PC-3 (cell line): ENCODE data around the gene DAAM2. TPM values are rescaled to one million over a fixed set of nuclear protein-coding genes. Genes with fewer than 3 reads are reported as not detected.

Experiments used
- ATAC-seq: fragments of 200-7000 bp; cut with Tn5 transposase; 2 replicates; pipeline ENCODE4 v1.9.1; 2020; ENCODE audit warnings: mild to moderate bottlenecking, moderate library complexity
- BruUV-seq: library from RNA; stranded (reverse); fragments of 400-500 nt; replicated peaks from 2 replicates; lab custom pipeline; 2021; lab: Mats Ljungman, UMichigan
- CTCF ChIA-PET: fragments of 300-600 bp; sonication (Branson Sonifier 250); formaldehyde crosslinking; loops from one replicate; lab custom pipeline; 2022; ENCODE audit warnings: antibody characterized with exemption; lab: Charles Lee
- POLR2A ChIA-PET: fragments of 300-600 bp; sonication (Branson Sonifier 250); formaldehyde crosslinking; loops from one replicate; lab custom pipeline; 2022; ENCODE audit warnings: antibody characterized with exemption; ENCODE audit not compliant: unreplicated experiment; lab: Charles Lee
- DNase-seq: peaks from one replicate; pipeline ENCODE4 v3.0.0-alpha.2; 2015
- H2AFZ ChIP-seq: fragments of 300-600 bp; sonication (generic); 2 replicates; pipeline ENCODE4 v1.6.0; 2016; ENCODE audit warnings: antibody characterized with exemption, low read length
- H3F3A ChIP-seq: fragments of 300-600 bp; sonication (generic); one replicate; pipeline ENCODE4 v1.6.0; 2017; ENCODE audit warnings: antibody characterized with exemption, low read length, control low read depth, mild to moderate bottlenecking; ENCODE audit not compliant: unreplicated experiment
- H3K27ac ChIP-seq: fragments of 300-600 bp; sonication (generic); 2 replicates; pipeline ENCODE4 v1.5.1; 2016; ENCODE audit warnings: mild to moderate bottlenecking, low read length
- H3K27me3 ChIP-seq: fragments of 300-600 bp; sonication (generic); 2 replicates; pipeline ENCODE4 v1.6.1; 2016; ENCODE audit warnings: low read length, mixed read lengths
- H3K36me3 ChIP-seq: fragments of 300-600 bp; sonication (generic); 2 replicates; pipeline ENCODE4 v1.6.1; 2016; ENCODE audit warnings: low read depth, mixed run types, low read length, mixed read lengths
- H3K4me1 ChIP-seq: fragments of 300-600 bp; sonication (generic); 2 replicates; pipeline ENCODE4 v1.5.1; 2016; ENCODE audit warnings: low read length; ENCODE audit not compliant: insufficient read depth
- H3K4me2 ChIP-seq: fragments of 300-600 bp; sonication (generic); 2 replicates; pipeline ENCODE4 v1.6.0; 2016; ENCODE audit warnings: low read length
- H3K4me3 ChIP-seq: fragments of 300-600 bp; sonication (generic); 2 replicates; pipeline ENCODE4 v1.5.1; 2016; ENCODE audit warnings: mild to moderate bottlenecking, low read length, mixed read lengths
- H3K79me2 ChIP-seq: fragments of 300-600 bp; sonication (generic); 2 replicates; pipeline ENCODE4 v1.6.1; 2017; ENCODE audit warnings: low read length, mixed read lengths
- H3K9ac ChIP-seq: fragments of 300-600 bp; sonication (generic); 2 replicates; pipeline ENCODE4 v1.6.0; 2016; ENCODE audit warnings: mild to moderate bottlenecking, low read length
- H3K9me2 ChIP-seq: fragments of 300-600 bp; sonication (generic); replicated peaks from 2 replicates; pipeline ENCODE4 v1.6.1; 2016; ENCODE audit warnings: mixed run types, low read length, mixed read lengths
- H3K9me3 ChIP-seq: fragments of 300-600 bp; sonication (generic); 2 replicates; pipeline ENCODE4 v1.6.1; 2016; ENCODE audit warnings: low read length, mixed read lengths
- H4K20me1 ChIP-seq: fragments of 300-600 bp; sonication (generic); 2 replicates; pipeline ENCODE4 v1.6.1; 2016; ENCODE audit warnings: low read length, mixed read lengths
- CTCF ChIP-seq: fragments of 300-600 bp; sonication (generic); conservative IDR thresholded peaks from 2 replicates; pipeline ENCODE4 v1.5.1; 2017; ENCODE audit warnings: antibody characterized with exemption, low read depth, mild to moderate bottlenecking, low read length
- EZH2 ChIP-seq: fragments of 300-600 bp; sonication (generic); IDR thresholded peaks from one replicate; pipeline ENCODE4 v1.6.1; 2017; ENCODE audit warnings: antibody characterized with exemption, mild to moderate bottlenecking, low read length; ENCODE audit not compliant: unreplicated experiment
- EZH2phosphoT487 ChIP-seq: fragments of 300-600 bp; sonication (generic); IDR thresholded peaks from 2 replicates; pipeline ENCODE4 v1.6.1; 2018; ENCODE audit warnings: mild to moderate bottlenecking, antibody characterized with exemption, low read length, borderline replicate concordance
- intact Hi-C: fragments of 100-400 bp; cut with micrococcal nuclease; formaldehyde crosslinking; loops from 2 replicates; pipeline ENCODE4 v1.9.0; 2023
- total RNA-seq: library from RNA; depleted of rRNA; stranded (reverse); fragments of >200 nt; gene quantifications from 2 replicates; pipeline ENCODE4 v1.2.3, GENCODE V29; 2014

DAAM2 gene
- total RNA-seq, 1 experiment from 2014 or later = not detected

- intact Hi-C loops = no loop called here
- H3K36me3 ChIP-seq = no peaks in the 10 kb centered on the region
- BruUV-seq = no TSS peak
- H3K9ac ChIP-seq = no peak overlapping the region
- no peak overlapping the region for H3K4me3 ChIP-seq
- no peak for DNase-seq
- no peaks in the 10 kb centered on the region for H3F3A ChIP-seq
- H3K9me3 ChIP-seq = no peaks in the 10 kb centered on the region
- H3K9me2 ChIP-seq = no peaks in the 10 kb centered on the region
- no peaks in the 10 kb centered on the region for H3K4me1 ChIP-seq
- H3K4me2 ChIP-seq = no peak overlapping the region
- TF ChIP-seq EZH2phosphoT487 (no peak), EZH2 (no peak), CTCF (no peak)
- H3K27me3 ChIP-seq = peaks cover 14% of the 10 kb centered on the region
- no peak overlapping the region for H3K27ac ChIP-seq
- ATAC-seq = no peak
- H4K20me1 ChIP-seq = no peaks in the 10 kb centered on the region
- CTCF ChIA-PET = no interaction called here
- H2AFZ ChIP-seq = no peak overlapping the region
- H3K79me2 ChIP-seq = no peaks in the 10 kb centered on the region
- POLR2A ChIA-PET = no interaction called here
Measured at GRCh38 chr6:39834278-39834677, 42.1 kb downstream of the DAAM2 start.

- no peaks in the 10 kb centered on the region for H3K79me2 ChIP-seq
- H3K4me2 ChIP-seq = no peak overlapping the region
- H3K4me3 ChIP-seq = no peak overlapping the region
- no TSS peak for BruUV-seq
- no peak overlapping the region for H3K9ac ChIP-seq
- no peak for ATAC-seq
- H3K9me2 ChIP-seq = no peaks in the 10 kb centered on the region
- ChIA-PET CTCF (interaction anchor here (0.6 kb wide), 1 partner anchor 31 kb away, joined by 4 read pairs; no protein-coding TSS in a partner anchor), POLR2A (no interaction called here)
- TF ChIP-seq EZH2phosphoT487 (no peak), EZH2 (no peak), CTCF (no peak)
- intact Hi-C loops = no loop called here
- H3K9me3 ChIP-seq = no peaks in the 10 kb centered on the region
- H4K20me1 ChIP-seq = no peaks in the 10 kb centered on the region
- H3K27me3 ChIP-seq = peaks cover 8% of the 10 kb centered on the region; the same call in 1 of the 2 replicates
- no peaks in the 10 kb centered on the region for H3F3A ChIP-seq
- no peak overlapping the region for H2AFZ ChIP-seq
- no peaks in the 10 kb centered on the region for H3K4me1 ChIP-seq
- H3K36me3 ChIP-seq = no peaks in the 10 kb centered on the region
- no peak for DNase-seq
- H3K27ac ChIP-seq = no peak overlapping the region
Measured at GRCh38 chr6:39834866-39835265, 42.7 kb downstream of the DAAM2 start.

GRCh38 chr6:39835821-39836295, 43.7 kb downstream of the DAAM2 start:
- no TSS peak for BruUV-seq
- Histone ChIP-seq H3K27me3 (peaks cover 6% of the 10 kb centered on the region; the same call in 1 of the 2 replicates), H3F3A (no peaks in the 10 kb centered on the region), H3K9me3 (no peaks in the 10 kb centered on the region), H3K9me2 (no peaks in the 10 kb centered on the region), H3K9ac (no peak overlapping the region), H4K20me1 (no peaks in the 10 kb centered on the region), H3K27ac (no peak overlapping the region), H3K4me1 (no peaks in the 10 kb centered on the region), H3K79me2 (no peaks in the 10 kb centered on the region), H3K4me2 (no peak overlapping the region), H3K4me3 (no peak overlapping the region), H3K36me3 (no peaks in the 10 kb centered on the region), H2AFZ (no peak overlapping the region)
- ATAC-seq = no peak
- CTCF ChIA-PET = no interaction called here
- TF ChIP-seq EZH2 (no peak), CTCF (no peak), EZH2phosphoT487 (no peak)
- intact Hi-C loops = no loop called here
- POLR2A ChIA-PET = no interaction called here
- DNase-seq = no peak
